Transverse colon (tissue), 4 donors: ENCODE measurements around the gene SKAP2.

Source experiments
- POLR2A ChIP-seq: fragments of 450-650 bp; IDR thresholded peaks from one replicate; pipeline ENCODE4 v1.6.1; 2016; ENCODE audit warnings: antibody characterized with exemption, mild to moderate bottlenecking, moderate library complexity
- POLR2AphosphoS5 ChIP-seq, 3 donors: sonication (generic); formaldehyde crosslinking; IDR thresholded peaks; one replicate each; pipeline ENCODE4 v1.6.1; 2016; ENCODE audit warnings: antibody characterized with exemption in 3 of 3
- TF ChIP-seq, protein P1 (sequence below), 5 experiments: fragments of 200-600 bp in 3 of 5; fragments of 450-650 bp in 2 of 5; sonication (generic) in 3 of 5; IDR thresholded peaks; 1 replicate in 2 of 5; 2 replicates in 3 of 5; pipeline ENCODE4 v1.5.1; 2016 to 2017; ENCODE audit warnings: antibody characterized with exemption in 5 of 5, inconsistent platforms in 3 of 5, mild to moderate bottlenecking in 2 of 5, moderate library complexity in 1 of 5

DNA sequence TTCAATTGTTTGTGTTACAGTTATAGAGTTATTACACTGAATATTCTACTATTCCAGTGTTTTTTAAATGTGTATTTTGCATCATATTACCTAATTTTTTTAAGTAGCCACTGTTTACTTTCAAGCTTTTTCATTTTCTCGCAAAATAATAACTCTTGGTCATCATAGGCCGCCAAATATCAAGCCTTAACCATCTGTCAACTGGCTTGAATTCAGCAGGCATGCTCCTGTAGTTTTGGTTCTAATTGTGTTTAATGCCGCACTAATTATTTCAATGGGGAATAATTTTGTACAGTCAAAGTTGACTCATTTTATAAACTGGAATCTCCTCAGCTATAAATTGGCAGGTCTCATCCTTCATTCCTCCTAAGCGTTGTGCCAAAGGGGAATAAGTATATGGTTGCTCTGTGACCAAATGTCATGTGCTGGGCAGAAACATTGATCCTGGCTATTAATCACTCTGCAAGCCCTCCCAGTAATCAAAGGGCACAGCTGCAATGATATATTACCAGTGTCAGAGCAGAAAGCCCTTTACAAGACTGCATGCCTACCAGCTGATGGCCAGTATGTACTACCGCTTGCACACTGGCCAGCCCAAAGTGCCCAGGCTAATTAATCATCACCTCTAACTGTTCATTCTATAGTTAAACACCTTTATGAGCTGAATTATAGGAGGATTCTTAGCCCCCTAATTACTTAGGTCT lies 74.8 kb downstream of the SKAP2 start:
- no peak for TF ChIP-seq POLR2AphosphoS5 (IDR thresholded peaks at IDR 0.05)
- TF ChIP-seq, protein P1, sequence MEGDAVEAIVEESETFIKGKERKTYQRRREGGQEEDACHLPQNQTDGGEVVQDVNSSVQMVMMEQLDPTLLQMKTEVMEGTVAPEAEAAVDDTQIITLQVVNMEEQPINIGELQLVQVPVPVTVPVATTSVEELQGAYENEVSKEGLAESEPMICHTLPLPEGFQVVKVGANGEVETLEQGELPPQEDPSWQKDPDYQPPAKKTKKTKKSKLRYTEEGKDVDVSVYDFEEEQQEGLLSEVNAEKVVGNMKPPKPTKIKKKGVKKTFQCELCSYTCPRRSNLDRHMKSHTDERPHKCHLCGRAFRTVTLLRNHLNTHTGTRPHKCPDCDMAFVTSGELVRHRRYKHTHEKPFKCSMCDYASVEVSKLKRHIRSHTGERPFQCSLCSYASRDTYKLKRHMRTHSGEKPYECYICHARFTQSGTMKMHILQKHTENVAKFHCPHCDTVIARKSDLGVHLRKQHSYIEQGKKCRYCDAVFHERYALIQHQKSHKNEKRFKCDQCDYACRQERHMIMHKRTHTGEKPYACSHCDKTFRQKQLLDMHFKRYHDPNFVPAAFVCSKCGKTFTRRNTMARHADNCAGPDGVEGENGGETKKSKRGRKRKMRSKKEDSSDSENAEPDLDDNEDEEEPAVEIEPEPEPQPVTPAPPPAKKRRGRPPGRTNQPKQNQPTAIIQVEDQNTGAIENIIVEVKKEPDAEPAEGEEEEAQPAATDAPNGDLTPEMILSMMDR (IDR thresholded peaks at IDR 0.05) = no peak
- no peak for TF ChIP-seq POLR2A
